ENCODE measurements around the gene LTBP4. TPM values are rescaled to one million over a fixed set of nuclear protein-coding genes. Genes with fewer than 3 reads are reported as not detected.

Gene LTBP4
- total and polyA plus RNA-seq, 2 of the 13 experiments (the other 11 are each of a cell fraction or from before 2014, with no cell fraction given), result 0.86 to 2.3 TPM

- TF ChIP-seq PRDM15 (CRISPR knock-in tag; IDR thresholded peaks at IDR 0.05) (peak; percentile 88), ZHX1 (CRISPR knock-in tag; IDR thresholded peaks at IDR 0.05; ENCODE audit: low read depth) (0 out of 2 replicates have a peak, but pooled peaks have one; percentile 72), ZBTB39 (CRISPR knock-in tag; IDR thresholded peaks at IDR 0.05) (no peak), TFDP1 (CRISPR knock-in tag; IDR thresholded peaks at IDR 0.05; ENCODE audit: borderline replicate concordance) (peak; percentile 71; the same call in 1 of the 2 replicates), ZNF761 (CRISPR knock-in tag; conservative IDR thresholded peaks at IDR 0.05) (peak; percentile 84; the same call in 1 of the 2 replicates), NFE2L2 (IDR thresholded peaks at IDR 0.05; ENCODE audit: low read length) (no peak), DNMT3B (CRISPR knock-in tag; conservative IDR thresholded peaks at IDR 0.05) (0 out of 2 replicates have a peak, but pooled peaks have one; percentile 58), ZKSCAN5 (CRISPR knock-in tag; IDR thresholded peaks at IDR 0.05) (no peak), NR3C1 (CRISPR knock-in tag; IDR thresholded peaks at IDR 0.05) (no peak), JDP2 (CRISPR knock-in tag; IDR thresholded peaks at IDR 0.05; ENCODE audit: borderline replicate concordance) (peak; percentile 62; the same call in 1 of the 2 replicates), RBFOX2 (IDR thresholded peaks at IDR 0.05; ENCODE audit: low read depth, low read length) (peak; percentile 46; the same call in 1 of the 2 replicates), ZUFSP (CRISPR knock-in tag; IDR thresholded peaks at IDR 0.05; ENCODE audit: borderline replicate concordance) (no peak), ZNF670 (CRISPR knock-in tag; IDR thresholded peaks at IDR 0.05; ENCODE audit: borderline replicate concordance) (no peak), FOXP4 (CRISPR knock-in tag; IDR thresholded peaks at IDR 0.05) (peak; percentile 95)
These were observed 2.4 kb downstream of the LTBP4 start (continued) for GRCh38 chr19:40603389-40604170.

All from HepG2 (cell line).